Breast epithelium (tissue), 4 donors: ENCODE data around the gene LPAR5. TPM values are rescaled to one million over a fixed set of nuclear protein-coding genes. Genes with fewer than 3 reads are reported as not detected.

Experiments
- DNase-seq, 2 donors: peaks; one replicate each; pipeline ENCODE4 v3.0.0-alpha.2; 2019; ENCODE audit warnings: low spot score in 2 of 2
- H3K27ac ChIP-seq, 2 donors: fragments of 200-600 bp; sonication (generic) in 1 of 2; one replicate each; pipeline ENCODE4 v1.5.1; 2016 to 2019; ENCODE audit warnings: mild to moderate bottlenecking in 1 of 2
- H3K27me3 ChIP-seq, 2 donors: fragments of 200-600 bp; sonication (generic) in 1 of 2; one replicate each; pipeline versions ENCODE4 v1.5.1 to v1.6.0; 2017 to 2019; ENCODE audit warnings: control low read depth in 1 of 2, mild to moderate bottlenecking in 1 of 2
- H3K36me3 ChIP-seq: fragments of 200-600 bp; one replicate; pipeline ENCODE4 v1.5.1; 2019
- H3K4me1 ChIP-seq, 2 donors: fragments of 200-600 bp; sonication (generic); one replicate each; pipeline ENCODE4 v1.5.1; 2016 to 2019; ENCODE audit warnings: control low read depth in 1 of 2
- H3K4me3 ChIP-seq, 3 donors: fragments of 200-600 bp; sonication (generic); 1 replicate in 2 of 3; 2 replicates in 1 of 3; pipeline ENCODE4 v1.5.1; 2016 to 2019; ENCODE audit warnings: mild to moderate bottlenecking in 3 of 3, moderate library complexity in 2 of 3
- H3K9me3 ChIP-seq, 2 donors: fragments of 200-600 bp; sonication (generic) in 1 of 2; one replicate each; pipeline ENCODE4 v1.5.1; 2016 to 2019; ENCODE audit warnings: control low read depth in 1 of 2
- CTCF ChIP-seq, 3 donors: fragments of 450-650 bp; IDR thresholded peaks; one replicate each; pipeline ENCODE4 v1.5.1; 2016 to 2017; ENCODE audit warnings: antibody characterized with exemption in 3 of 3, mild to moderate bottlenecking in 3 of 3, moderate library complexity in 3 of 3
- POLR2A ChIP-seq: fragments of 450-650 bp; IDR thresholded peaks from one replicate; pipeline ENCODE4 v1.6.1; 2016; ENCODE audit warnings: antibody characterized with exemption, mild to moderate bottlenecking, moderate library complexity
- POLR2AphosphoS5 ChIP-seq, 3 donors: sonication (generic); formaldehyde crosslinking; IDR thresholded peaks; one replicate each; pipeline ENCODE4 v1.6.1; 2017; ENCODE audit warnings: antibody characterized with exemption in 3 of 3
- intact Hi-C: fragments of 100-400 bp; cut with DNase I; formaldehyde crosslinking; loops from one replicate; pipeline ENCODE4 v1.15.1; 2023; ENCODE audit warnings: low total_unique reads
- total RNA-seq, 3 donors: library from RNA; depleted of rRNA; stranded (reverse); fragments of >200 nt; gene quantifications; one replicate each; pipeline ENCODE4 v1.1.0, GENCODE V29; 2016

Gene LPAR5
- total RNA-seq, 3 donors from 2014 or later: 0.98 to 1.8 (median 1.8) TPM

GRCh38 chr12:6612247-6612646, 23.5 kb downstream of the LPAR5 start:
- Histone ChIP-seq H3K27ac (peak overlapping the region; percentile 92 to 98), H3K4me3 (peak overlapping the region in 2 of 3 donors; percentile 25 to 52), H3K4me1 (peaks cover 5 to 23% of the 10 kb centered on the region in 2 donors), H3K27me3 (no peaks in the 10 kb centered on the region), H3K9me3 (no peaks in the 10 kb centered on the region), H3K36me3 (no peaks in the 10 kb centered on the region)
- no peak for DNase-seq
- TF ChIP-seq POLR2AphosphoS5 (IDR thresholded peaks at IDR 0.05): no peak
- no peak for TF ChIP-seq CTCF (IDR thresholded peaks at IDR 0.05)
- TF ChIP-seq POLR2A: no peak
- intact Hi-C loops: loop anchor here (10.0 kb wide), 1 partner anchor 213 kb away; the partner anchor contains the start of genes GPR162 and P3H3

- no peaks in the 10 kb centered on the region for H3K27me3 ChIP-seq
- no peaks in the 10 kb centered on the region for H3K36me3 ChIP-seq
- peaks cover 12 to 28% of the 10 kb centered on the region in 2 donors for H3K4me1 ChIP-seq
- H3K4me3 ChIP-seq: no peak overlapping the region
- no peaks in the 10 kb centered on the region for H3K9me3 ChIP-seq
- DNase-seq: peak in 1 of 2 donors; percentile 63
- peak overlapping the region; percentile 98 to 100 for H3K27ac ChIP-seq
- TF ChIP-seq CTCF (IDR thresholded peaks at IDR 0.05) (no peak), POLR2AphosphoS5 (IDR thresholded peaks at IDR 0.05) (peak in 1 of 3 donors; percentile 30)
- intact Hi-C loops: no loop called here
Measured at GRCh38 chr12:6608592-6609281, 27.0 kb downstream of the LPAR5 start.

- no peaks in the 10 kb centered on the region for H3K36me3 ChIP-seq
- H3K4me1 ChIP-seq: peaks cover 12 to 29% of the 10 kb centered on the region in 2 donors
- TF ChIP-seq POLR2AphosphoS5 (IDR thresholded peaks at IDR 0.05) (peak in 1 of 3 donors; percentile 11), POLR2A (no peak)
- DNase-seq: peak in 1 of 2 donors; percentile 71
- H3K4me3 ChIP-seq: peak overlapping the region in 1 of 3 donors; percentile 99
- H3K27ac ChIP-seq: peak overlapping the region; percentile 98 to 100
- H3K9me3 ChIP-seq: no peaks in the 10 kb centered on the region
- no peaks in the 10 kb centered on the region for H3K27me3 ChIP-seq
- intact Hi-C loops: no loop called here
Measured at GRCh38 chr12:6607751-6608591, 27.8 kb downstream of the LPAR5 start.

GRCh38 chr12:6606331-6607131, 29.2 kb downstream of the LPAR5 start:
- Histone ChIP-seq H3K27ac (peak overlapping the region; percentile 98 to 100), H3K4me3 (peak overlapping the region; percentile 97 to 99 (median 98)), H3K27me3 (no peaks in the 10 kb centered on the region), H3K9me3 (no peaks in the 10 kb centered on the region), H3K36me3 (no peaks in the 10 kb centered on the region), H3K4me1 (peaks cover 12 to 25% of the 10 kb centered on the region in 2 donors)
- TF ChIP-seq POLR2A (no peak), POLR2AphosphoS5 (IDR thresholded peaks at IDR 0.05) (no peak), CTCF (IDR thresholded peaks at IDR 0.05) (no peak)
- DNase-seq: peak; percentile 48 to 56
- intact Hi-C loops: no loop called here
